Chondrocyte (in vitro differentiated cells): ENCODE results near the gene WIPI1. TPM values are rescaled to one million over a fixed set of nuclear protein-coding genes. Genes with fewer than 3 reads are reported as not detected.
"Not testable (repeated sequence)": the region's sequence is repeated elsewhere in the genome, so short reads cannot be mapped to it uniquely, and the experiment has no call there.

Source experiments
- DNase-seq: peaks from one replicate; pipeline ENCODE4 v3.0.0; 2021; ENCODE audit warnings: mixed read lengths, low spot score
- H3K27ac Mint-ChIP-seq: one replicate; pipeline ENCODE4 v1.8.0; 2021; ENCODE audit warnings: mild to moderate bottlenecking, moderate library complexity, mixed read lengths; ENCODE audit not compliant: unreplicated experiment
- H3K27me3 Mint-ChIP-seq: 2 replicates; pipeline ENCODE4 v1.8.0; 2021; ENCODE audit warnings: low read depth, mixed read lengths
- H3K36me3 Mint-ChIP-seq: 2 replicates; pipeline ENCODE4 v1.8.0; 2021; ENCODE audit warnings: low read depth, mixed read lengths
- H3K4me1 Mint-ChIP-seq: 2 replicates; pipeline ENCODE4 v1.8.0; 2021; ENCODE audit warnings: low read depth, mild to moderate bottlenecking, mixed read lengths
- H3K4me3 Mint-ChIP-seq: one replicate; pipeline ENCODE4 v1.8.0; 2021; ENCODE audit warnings: mild to moderate bottlenecking, moderate library complexity, mixed read lengths; ENCODE audit not compliant: unreplicated experiment
- H3K9me3 Mint-ChIP-seq: 2 replicates; pipeline ENCODE4 v1.8.0; 2021; ENCODE audit warnings: low read depth, mixed read lengths
- total RNA-seq: library from RNA; stranded (reverse); gene quantifications from 3 replicates; pipeline ENCODE4 v1.2.1, GENCODE V29; 2021
- TF ChIP-seq, protein P1 (sequence below): fragments of 200-600 bp; sonication (generic); IDR thresholded peaks from 2 replicates; pipeline ENCODE4 v1.5.0; 2021; ENCODE audit warnings: antibody characterized with exemption, mild to moderate bottlenecking, moderate library complexity

Gene WIPI1
- total RNA-seq, 1 donor from 2014 or later: 119 TPM

DNA sequence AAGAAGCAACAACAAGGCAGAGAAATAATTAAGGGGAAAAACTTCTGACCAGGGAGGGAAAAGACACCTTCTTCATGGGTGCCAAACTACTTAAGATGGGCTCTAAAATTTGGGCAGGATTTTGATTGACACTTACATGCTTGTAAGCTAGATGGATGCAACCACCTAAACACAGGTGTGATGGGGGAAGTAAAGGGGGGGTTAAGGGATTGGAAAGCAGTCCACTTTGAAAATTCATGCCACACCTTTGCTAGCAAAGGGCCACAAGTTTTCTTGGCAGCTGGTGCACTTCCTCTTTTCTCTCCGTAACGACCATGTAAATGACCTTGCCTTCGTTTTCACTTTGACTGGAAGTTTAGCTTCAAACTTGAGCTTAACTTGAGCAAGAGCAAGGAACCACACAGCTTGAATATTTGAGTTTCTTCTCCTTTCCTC lies 40.6 kb upstream of the WIPI1 start:
- H3K27ac Mint-ChIP-seq: no peak overlapping the region
- TF ChIP-seq, protein P1, sequence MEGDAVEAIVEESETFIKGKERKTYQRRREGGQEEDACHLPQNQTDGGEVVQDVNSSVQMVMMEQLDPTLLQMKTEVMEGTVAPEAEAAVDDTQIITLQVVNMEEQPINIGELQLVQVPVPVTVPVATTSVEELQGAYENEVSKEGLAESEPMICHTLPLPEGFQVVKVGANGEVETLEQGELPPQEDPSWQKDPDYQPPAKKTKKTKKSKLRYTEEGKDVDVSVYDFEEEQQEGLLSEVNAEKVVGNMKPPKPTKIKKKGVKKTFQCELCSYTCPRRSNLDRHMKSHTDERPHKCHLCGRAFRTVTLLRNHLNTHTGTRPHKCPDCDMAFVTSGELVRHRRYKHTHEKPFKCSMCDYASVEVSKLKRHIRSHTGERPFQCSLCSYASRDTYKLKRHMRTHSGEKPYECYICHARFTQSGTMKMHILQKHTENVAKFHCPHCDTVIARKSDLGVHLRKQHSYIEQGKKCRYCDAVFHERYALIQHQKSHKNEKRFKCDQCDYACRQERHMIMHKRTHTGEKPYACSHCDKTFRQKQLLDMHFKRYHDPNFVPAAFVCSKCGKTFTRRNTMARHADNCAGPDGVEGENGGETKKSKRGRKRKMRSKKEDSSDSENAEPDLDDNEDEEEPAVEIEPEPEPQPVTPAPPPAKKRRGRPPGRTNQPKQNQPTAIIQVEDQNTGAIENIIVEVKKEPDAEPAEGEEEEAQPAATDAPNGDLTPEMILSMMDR: no peak
- H3K4me1 Mint-ChIP-seq: no peaks in the 10 kb centered on the region
- peaks cover 2% of the 10 kb centered on the region for H3K36me3 Mint-ChIP-seq
- no peaks in the 10 kb centered on the region for H3K9me3 Mint-ChIP-seq
- no peak overlapping the region for H3K4me3 Mint-ChIP-seq
- DNase-seq: no peak
- peaks cover 7% of the 10 kb centered on the region for H3K27me3 Mint-ChIP-seq

DNA sequence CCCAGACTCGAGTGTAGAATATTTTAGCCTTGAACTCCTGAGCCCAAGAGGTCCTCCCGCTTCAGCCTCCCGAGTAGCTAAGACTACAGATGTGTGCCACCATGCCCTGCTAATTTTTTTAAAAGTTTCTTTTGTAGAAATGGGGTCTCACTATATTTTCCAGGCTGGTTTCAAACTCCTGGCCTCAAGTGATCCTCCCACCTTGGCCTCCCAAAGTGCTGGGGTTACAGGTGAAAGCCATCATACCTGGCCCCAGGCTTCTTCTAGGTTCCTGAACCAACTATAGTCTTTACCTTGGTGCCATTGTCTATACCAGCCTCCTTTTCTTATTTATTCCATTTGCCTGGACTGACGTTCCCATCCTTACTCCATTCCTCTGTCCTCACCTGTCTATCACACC lies 37.8 kb upstream of the WIPI1 start:
- Mint-ChIP-seq H3K4me1 (no peaks in the 10 kb centered on the region), H3K27me3 (peaks cover 1% of the 10 kb centered on the region), H3K36me3 (no peaks in the 10 kb centered on the region), H3K4me3 (no peak overlapping the region), H3K9me3 (no peaks in the 10 kb centered on the region), H3K27ac (no peak overlapping the region)
- no peak for DNase-seq
- TF ChIP-seq, protein P1: no peak

DNA sequence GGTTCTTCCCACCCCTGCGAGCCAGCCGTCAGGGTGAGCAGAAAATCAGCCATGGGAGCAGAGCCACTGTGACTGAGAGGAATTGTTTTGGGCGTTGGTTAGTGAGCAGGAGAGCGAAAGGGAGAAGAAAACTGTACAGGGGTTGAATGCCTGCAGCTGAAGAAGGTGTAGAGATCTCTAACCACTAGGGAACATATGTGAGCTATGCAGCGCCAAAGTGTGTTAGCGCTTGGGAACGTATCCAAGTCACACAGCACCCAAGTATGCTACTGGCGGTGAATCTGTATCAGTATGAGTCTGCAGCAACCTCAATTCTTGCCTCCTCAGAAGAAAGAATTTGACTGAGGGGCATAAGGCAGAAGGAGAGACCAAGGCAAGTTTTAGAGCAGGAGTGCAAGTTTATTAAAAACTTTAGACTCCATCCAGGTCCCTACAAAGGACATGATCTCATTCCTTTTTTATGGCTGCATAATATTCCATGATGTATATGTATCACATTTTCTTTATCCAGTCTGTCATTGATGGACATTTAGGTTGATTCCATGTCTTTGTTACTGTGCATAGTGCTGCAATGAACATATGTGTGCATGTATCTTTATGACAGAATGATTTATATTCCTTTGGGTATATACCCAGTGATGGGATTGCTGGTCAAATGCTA lies 35.2 kb upstream of the WIPI1 start:
- H3K9me3 Mint-ChIP-seq, DNase-seq, H3K4me3 Mint-ChIP-seq, H3K4me1 Mint-ChIP-seq, H3K27ac Mint-ChIP-seq, H3K27me3 Mint-ChIP-seq, H3K36me3 Mint-ChIP-seq: not testable (repeated sequence)

DNA sequence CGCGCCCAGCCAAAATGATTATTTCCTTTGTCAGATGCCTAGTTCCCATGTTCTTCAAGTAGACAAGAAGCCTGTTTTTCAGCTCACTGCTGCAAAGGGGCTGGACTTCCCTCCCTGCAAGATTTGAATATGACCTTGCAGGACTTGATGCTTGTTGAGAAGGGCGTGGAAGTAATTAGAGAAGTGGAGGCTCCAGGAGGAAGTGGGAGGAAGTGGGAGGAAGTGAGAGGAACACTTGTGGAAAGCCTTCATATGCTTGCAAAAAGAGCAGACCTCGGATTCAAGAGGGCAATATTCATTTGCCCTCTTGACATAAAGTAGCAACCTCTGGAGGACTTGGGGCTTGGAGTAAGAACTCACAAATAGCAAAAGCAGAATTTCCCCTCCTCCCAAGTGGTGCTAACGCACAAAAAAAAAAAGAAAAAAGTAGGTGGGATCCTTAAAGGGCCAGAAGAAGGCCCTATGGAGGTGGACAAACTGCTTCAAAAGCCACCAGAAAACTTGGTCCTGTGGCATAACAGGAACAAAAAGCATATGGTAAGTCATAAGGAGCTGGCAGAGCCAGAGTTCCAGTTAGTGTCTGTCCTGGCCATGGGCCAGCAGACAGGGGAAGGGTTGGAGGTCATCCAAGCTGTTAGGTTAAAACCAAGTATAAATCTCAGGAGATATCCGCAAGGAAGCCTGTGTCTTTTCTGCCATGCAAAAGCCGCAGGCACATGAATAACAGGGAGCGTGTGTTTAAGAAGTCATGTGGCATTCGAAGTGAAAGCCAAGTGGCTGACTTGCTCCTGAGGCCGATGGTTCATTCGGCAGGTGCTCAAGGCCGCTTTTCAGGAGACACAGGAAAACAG lies 34.3 kb upstream of the WIPI1 start:
- H3K4me3 Mint-ChIP-seq: no peak overlapping the region
- no peak overlapping the region for H3K27ac Mint-ChIP-seq
- no peak for DNase-seq
- peaks cover 1% of the 10 kb centered on the region for H3K27me3 Mint-ChIP-seq
- TF ChIP-seq, protein P1: no peak
- no peaks in the 10 kb centered on the region for H3K36me3 Mint-ChIP-seq
- H3K4me1 Mint-ChIP-seq: no peaks in the 10 kb centered on the region
- no peaks in the 10 kb centered on the region for H3K9me3 Mint-ChIP-seq

GRCh38 chr17:68489919-68490318 lies 32.6 kb upstream of the WIPI1 start:
- H3K27me3 Mint-ChIP-seq: peaks cover 12% of the 10 kb centered on the region
- no peak overlapping the region for H3K4me3 Mint-ChIP-seq
- TF ChIP-seq, protein P1: no peak
- no peaks in the 10 kb centered on the region for H3K4me1 Mint-ChIP-seq
- DNase-seq: no peak
- H3K27ac Mint-ChIP-seq: no peak overlapping the region
- no peaks in the 10 kb centered on the region for H3K9me3 Mint-ChIP-seq
- no peaks in the 10 kb centered on the region for H3K36me3 Mint-ChIP-seq
